Cardiac fibroblast (primary cell): ENCODE results near the gene RNH1.
A peak's percentile ranks its signal among the peaks of the same experiment; 100 is the strongest.

Experiments
- DNase-seq, 2 donors: peaks; one replicate each; pipeline versions ENCODE4 v3.0.0 to v3.0.0-alpha.2; 2010; ENCODE audit warnings: low read depth in 2 of 2
- H3K4me3 ChIP-seq, 2 donors: replicated peaks in 1 of 2; 1 replicate in 1 of 2; 2 replicates in 1 of 2; pipeline ENCODE4 v1.5.1; 2011; ENCODE audit warnings: low read depth in 2 of 2, low read length in 2 of 2, mild to moderate bottlenecking in 2 of 2, moderate library complexity in 1 of 2
- TF ChIP-seq, protein P1 (sequence below): IDR thresholded peaks from one replicate; pipeline ENCODE4 v1.5.1; 2011; ENCODE audit warnings: low read depth, mild to moderate bottlenecking, low read length, inconsistent platforms

Gene RNH1

DNA sequence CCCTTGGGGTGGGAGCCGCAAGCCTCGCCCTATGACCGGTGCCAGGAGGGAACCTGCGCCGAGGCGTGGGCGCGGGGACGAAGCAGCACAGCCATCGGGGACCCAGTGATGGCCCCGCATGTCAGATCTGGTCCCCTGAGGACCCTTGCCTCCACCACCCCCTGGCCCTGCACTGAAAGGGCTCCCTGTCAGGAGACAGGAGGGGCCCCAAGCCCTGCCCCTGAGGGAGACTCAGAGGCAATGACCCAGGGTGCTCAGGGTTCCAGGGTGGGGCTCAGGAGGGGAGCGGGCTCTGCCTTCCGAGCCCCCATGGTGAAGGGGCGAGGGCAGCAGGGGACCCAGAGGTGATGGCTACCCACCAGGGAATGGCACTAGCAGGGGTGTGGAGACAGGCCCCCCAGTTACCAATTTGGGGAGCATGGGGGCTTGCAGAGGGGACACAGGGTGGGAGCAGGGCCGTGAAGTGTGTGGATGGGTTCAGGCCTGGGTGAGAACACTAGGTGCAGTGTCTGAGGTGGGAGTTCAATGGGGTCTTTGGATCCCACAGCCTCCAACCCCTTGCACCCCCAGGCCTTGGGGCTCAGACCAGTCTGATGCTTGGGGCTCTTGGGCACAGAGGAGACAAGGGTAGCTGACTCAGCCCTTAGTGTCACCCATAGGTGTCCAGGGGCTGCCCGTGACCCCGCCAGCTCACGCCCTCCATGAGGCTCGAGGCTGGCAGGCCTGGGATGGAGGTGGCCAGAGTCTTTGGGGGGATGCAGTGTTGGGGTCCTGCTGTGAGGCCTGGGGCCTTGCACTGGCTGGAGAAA, 30.8 kb upstream of the RNH1 start:
- H3K4me3 ChIP-seq: peak overlapping the region in 1 of 2 donors; percentile 34
- no peak for DNase-seq
- TF ChIP-seq, protein P1, sequence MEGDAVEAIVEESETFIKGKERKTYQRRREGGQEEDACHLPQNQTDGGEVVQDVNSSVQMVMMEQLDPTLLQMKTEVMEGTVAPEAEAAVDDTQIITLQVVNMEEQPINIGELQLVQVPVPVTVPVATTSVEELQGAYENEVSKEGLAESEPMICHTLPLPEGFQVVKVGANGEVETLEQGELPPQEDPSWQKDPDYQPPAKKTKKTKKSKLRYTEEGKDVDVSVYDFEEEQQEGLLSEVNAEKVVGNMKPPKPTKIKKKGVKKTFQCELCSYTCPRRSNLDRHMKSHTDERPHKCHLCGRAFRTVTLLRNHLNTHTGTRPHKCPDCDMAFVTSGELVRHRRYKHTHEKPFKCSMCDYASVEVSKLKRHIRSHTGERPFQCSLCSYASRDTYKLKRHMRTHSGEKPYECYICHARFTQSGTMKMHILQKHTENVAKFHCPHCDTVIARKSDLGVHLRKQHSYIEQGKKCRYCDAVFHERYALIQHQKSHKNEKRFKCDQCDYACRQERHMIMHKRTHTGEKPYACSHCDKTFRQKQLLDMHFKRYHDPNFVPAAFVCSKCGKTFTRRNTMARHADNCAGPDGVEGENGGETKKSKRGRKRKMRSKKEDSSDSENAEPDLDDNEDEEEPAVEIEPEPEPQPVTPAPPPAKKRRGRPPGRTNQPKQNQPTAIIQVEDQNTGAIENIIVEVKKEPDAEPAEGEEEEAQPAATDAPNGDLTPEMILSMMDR: no peak

GRCh38 chr11:536841-537621, 30.0 kb upstream of the RNH1 start, which contains the start of gene LRRC56:
Gene LRRC56, plus strand, starts transcription at chr11:537527. Its CDS starts 3,158 bp downstream, at chr11:540685.
- TF ChIP-seq, protein P1: no peak
- DNase-seq: peak; percentile 76 to 86
- H3K4me3 ChIP-seq: peak within 1 kb of the TSS; percentile 18 to 34

DNA sequence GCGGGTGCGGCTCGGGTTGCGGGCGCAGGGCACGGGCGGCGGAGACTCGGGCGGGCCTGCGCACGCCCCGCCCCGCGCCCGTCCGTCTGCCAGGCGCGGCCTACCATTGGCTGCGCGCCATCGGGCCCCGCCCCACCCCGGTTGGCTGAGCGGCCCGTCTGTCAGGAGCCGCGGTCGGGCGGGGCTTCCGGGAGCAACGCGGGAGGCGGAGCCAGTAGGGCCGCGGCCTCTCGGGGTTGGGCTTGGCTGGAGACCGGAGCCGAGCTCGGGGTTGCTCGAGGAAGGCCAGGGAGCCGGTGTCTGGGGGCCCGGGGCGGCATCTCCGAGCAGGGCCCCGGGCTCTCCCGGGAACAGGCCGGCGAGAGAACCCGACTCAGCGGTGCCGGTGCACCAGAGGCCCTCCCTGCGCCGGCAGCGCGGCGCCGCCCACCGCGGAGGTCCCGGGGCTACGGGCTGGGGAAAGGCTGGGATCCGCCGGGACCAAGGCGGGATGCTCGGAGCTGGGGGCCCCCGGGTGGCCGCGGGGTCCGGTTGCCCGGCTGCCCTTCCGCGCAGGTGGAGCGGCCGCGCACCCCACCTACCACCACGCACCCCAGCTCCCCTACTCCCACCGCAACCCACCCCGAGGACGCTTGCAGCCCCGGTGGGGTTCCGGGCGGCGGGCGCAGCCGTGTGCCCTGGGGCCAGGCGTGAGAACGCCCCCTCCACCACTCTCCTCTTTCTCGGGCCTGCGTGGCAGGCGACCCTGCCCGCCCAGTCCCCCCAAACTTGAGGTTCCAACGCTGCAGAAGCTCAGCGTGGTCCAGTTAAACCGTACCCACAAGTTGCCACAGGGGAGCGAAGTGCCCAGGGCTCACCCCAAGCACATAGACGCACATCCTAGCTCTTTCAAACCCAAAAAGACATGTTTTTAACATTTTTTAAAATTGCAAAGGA, 28.7 kb upstream of the RNH1 start, which contains the start of gene HRAS:
Gene HRAS (minus strand): TSS at position 58 of the 936 bp plus-strand sequence.
- TF ChIP-seq, protein P1: no peak
- DNase-seq: peak; percentile 94 to 97
- peak within 1 kb of the TSS; percentile 80 for H3K4me3 ChIP-seq

DNA sequence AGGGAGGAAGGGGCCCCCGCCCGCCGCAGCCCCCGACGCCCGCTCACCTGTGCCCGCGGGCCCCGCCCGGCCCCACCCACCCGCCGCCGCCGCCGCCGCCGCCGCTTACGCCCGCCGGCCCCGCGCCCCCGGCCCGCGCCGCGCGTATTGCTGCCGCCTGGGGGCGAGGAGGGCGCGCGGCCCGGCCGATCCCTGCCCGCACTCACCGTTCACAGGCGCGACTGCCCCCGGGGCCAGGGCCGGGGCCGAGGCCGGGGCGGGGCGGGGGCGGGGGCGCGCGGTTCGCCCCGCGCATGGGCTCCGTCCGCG, 28.1 kb upstream of the RNH1 start:
- DNase-seq: no peak
- H3K4me3 ChIP-seq: peak overlapping the region; percentile 80
- TF ChIP-seq, protein P1: no peak

- peak; percentile 20 to 32 for DNase-seq
- TF ChIP-seq, protein P1: no peak
- H3K4me3 ChIP-seq: peak overlapping the region; percentile 80
These were observed 27.6 kb upstream of the RNH1 start for GRCh38 chr11:534396-535209.
